NCI-H1048 (cell line): Measurements from ENCODE around the gene TMEM132D.
"Not testable (repeated sequence)": the region's sequence is repeated elsewhere in the genome, so short reads cannot be mapped to it uniquely, and the experiment has no call there.

Source experiments
- DNase-seq: peaks from one replicate; lab custom pipeline; 2025; lab: John Stamatoyannopoulos, UW

TMEM132D gene

GRCh38 chr12:129237881-129238280 is 665.9 kb downstream of the TMEM132D start:
- no peak for DNase-seq

DNA sequence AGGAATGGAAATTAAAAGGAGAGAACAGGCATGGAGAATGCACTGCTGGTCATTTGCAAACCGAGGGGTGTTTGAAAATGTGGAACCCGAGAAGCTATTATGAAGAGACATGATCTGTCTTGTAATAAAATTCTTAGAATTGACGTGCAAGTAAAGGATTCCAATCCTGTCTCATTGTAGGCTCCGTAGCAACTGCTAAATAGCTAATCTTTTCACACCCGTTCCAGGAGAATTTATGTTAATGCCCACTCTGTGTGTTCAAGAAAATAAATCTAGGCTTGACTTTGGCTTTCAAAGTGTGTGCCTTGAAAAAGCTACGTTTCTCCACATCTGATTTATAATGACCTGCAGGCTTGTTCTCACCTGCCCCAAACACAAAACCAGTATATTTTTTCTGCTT is 669.6 kb downstream of the TMEM132D start:
- no peak for DNase-seq

GRCh38 chr12:129231491-129231890 is 672.3 kb downstream of the TMEM132D start:
- no peak for DNase-seq

DNA sequence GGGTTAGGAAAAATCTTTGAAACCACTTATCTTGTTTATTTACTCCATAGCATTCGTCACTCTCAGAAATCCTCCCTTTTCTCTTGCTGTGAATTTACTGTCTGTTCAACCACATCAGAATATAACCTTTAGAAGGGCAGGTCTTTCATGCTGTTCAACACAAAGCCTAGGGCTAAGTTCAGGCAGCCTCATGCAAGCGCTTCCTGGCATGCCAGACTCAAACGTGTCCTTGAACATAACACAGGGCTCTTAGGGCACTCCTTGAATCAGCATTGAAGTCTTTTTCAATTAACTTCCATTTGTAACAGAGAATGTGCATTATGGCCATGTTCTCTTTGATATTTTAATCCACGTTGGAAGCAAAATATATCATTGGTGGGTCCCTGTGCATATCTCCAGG is 672.8 kb downstream of the TMEM132D start:
- DNase-seq: no peak

- no peak for DNase-seq
Observed at GRCh38 chr12:129226851-129227250, 677.0 kb downstream of the TMEM132D start.

DNA sequence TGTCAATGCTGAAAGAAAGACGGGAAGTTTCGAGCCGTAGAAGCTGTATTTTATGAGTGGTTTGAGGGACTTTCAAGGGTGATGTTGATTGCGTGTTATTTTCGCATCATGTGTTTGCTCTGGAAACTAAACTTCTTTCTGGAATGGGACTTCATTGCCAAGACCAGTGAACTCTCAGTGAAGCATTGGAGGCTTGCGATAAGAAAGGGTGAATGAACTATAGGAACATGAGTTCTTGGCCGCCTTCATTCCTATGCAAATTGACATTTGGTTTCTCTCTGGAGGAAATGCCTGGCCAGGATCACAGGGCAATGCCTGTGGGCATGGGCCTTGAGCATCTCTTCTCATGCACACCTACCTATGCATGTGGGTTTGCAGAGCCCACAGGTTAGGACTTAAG is 677.8 kb downstream of the TMEM132D start:
- DNase-seq: no peak

GRCh38 chr12:129215556-129215955 is 688.3 kb downstream of the TMEM132D start:
- DNase-seq: no peak

GRCh38 chr12:129213551-129213950 is 690.3 kb downstream of the TMEM132D start:
- no peak for DNase-seq

DNA sequence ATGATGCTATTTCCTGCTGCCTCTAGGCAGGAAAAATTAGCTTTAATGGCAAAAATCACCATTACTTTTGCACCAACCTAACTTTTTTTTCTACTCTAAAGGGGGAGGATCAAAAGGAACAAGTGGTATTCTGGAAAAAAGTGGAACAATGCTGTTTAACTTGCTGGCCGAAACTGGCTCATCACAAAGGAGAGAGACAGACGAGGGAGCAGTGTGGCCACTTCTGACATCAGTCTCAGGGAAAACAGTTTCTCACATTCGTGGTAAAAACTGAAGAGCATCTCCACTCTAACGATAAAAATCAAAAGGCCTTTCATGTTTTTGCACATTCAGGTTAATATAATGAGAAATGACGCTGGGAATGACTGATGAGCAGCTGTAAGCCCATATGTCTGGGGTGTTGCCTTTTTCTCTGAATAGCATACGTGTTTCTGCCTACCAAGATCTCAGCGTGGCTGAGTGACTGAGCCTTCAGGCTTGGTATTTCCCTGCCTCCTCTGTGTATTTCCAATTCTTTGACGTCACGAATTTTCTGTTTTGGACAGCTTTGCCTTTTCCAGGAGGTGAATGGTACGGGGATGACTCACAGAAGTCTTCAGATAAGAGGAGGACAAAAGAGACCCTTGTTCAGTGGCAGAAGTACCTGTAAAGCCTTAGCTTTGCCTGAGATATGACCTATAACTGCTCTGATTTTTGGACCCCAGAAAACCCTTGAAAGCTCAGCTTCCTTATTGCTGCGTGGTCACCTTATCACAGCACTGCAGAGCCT is 691.8 kb downstream of the TMEM132D start:
- no peak for DNase-seq

DNA sequence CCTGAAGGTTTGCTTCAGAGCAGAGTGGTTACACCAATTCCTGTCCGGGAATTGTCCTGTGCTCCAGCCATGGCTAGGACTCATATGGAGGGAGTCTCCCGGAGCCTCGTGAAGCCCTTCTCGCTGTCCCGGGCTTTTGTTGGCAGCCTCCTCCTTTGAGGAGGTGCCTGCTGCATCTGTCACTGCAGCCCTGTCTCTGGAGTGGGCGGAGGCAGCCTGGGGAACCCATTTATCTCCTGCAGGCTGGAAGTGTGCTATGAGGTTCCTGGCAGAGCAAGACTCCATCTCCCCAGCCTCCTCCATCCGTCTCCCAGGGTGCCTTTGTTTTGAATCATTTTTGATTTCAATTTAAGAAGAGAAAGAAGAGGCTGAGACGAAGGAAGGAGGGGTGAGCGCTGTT is 695.3 kb downstream of the TMEM132D start:
- no peak for DNase-seq

- no peak for DNase-seq
Observed at GRCh38 chr12:129207084-129207483, 696.7 kb downstream of the TMEM132D start.

DNA sequence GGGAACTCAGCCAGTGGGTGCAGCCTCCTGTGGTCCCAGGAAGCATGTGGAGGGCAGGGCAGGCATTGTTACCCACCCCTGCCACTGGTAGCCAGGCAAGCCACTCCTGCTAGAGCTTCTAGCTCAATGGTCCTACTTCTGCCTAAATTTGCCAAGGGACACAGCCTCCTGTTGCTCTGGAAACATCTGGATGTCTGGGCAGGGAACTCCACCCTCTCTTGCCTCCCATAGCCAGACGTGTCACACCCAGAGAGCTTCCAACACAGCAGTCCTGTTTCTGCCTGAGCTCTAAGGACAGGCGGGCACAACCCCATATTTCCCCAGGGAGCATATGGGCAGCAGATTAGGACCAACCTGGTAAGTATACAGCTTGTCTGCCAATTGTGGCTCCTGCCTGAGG is 700.4 kb downstream of the TMEM132D start:
- no peak for DNase-seq

- DNase-seq: no peak
Observed at GRCh38 chr12:129202109-129202814, 701.6 kb downstream of the TMEM132D start.

- no peak for DNase-seq
Observed at GRCh38 chr12:129201029-129201428, 702.8 kb downstream of the TMEM132D start.

GRCh38 chr12:129200576-129200975 is 703.2 kb downstream of the TMEM132D start:
- no peak for DNase-seq

DNA sequence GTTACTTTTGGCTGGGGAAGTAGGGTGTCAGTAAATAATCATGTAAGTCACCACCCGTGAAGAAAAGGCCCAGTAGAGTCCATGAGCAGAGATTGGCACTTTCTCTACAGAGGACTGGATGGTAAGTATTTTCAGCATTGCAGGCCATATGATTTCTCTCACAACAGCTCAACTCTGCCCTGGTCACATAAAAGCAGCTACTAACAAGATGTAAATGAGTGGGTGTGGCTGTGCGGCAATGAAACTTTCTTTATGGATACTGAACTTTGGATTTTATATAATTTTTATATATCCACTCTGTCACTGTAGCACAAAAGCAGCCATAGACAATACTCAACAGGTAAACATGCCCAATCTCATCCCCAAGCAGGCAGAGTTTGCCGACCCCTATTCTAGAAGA is 706.9 kb downstream of the TMEM132D start:
- no peak for DNase-seq

DNA sequence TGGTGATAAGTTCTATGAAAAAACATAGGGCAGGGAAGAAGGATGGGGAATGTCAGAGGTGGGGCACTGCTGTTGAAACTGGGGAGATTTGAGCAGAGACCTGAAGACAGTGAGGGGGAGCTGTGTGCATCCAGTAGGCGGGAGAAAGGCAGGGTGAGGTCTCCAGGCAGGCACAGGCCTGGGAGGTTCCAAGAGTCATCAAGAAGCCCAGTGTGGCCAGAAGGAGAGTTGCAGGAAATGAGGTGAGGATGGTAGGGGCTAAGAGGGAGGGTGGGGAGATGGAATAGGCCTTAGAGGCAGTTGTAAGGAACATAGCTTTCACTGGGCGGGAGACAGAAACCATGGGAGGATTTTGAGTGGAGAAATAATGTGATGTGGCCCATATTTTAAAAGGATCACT is 708.7 kb downstream of the TMEM132D start:
- DNase-seq: no peak

GRCh38 chr12:129193263-129193871 is 710.5 kb downstream of the TMEM132D start:
- DNase-seq: no peak

- DNase-seq: no peak
Observed at GRCh38 chr12:129190827-129191226, 713.0 kb downstream of the TMEM132D start.

GRCh38 chr12:129189879-129190278 is 713.9 kb downstream of the TMEM132D start:
- DNase-seq: not testable (repeated sequence)

DNA sequence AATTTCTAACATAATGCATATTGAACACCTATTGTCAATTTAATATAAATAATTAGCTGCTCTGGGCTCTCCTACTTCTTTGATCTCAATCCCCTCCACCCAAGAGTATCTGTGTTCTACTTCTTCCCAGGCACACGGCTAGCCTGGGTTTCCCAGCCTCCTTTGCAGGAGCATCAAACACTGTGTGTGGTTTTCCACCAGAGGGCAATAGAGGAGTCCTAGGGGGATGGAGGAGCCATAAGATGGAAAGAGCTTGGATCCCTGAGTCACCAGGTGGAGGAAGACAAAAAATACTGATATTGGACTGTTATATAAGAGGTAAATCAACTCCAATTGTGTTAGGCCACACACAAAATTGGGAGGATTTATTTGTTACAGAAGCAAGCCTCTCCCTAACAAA is 716.9 kb downstream of the TMEM132D start:
- DNase-seq: no peak

DNA sequence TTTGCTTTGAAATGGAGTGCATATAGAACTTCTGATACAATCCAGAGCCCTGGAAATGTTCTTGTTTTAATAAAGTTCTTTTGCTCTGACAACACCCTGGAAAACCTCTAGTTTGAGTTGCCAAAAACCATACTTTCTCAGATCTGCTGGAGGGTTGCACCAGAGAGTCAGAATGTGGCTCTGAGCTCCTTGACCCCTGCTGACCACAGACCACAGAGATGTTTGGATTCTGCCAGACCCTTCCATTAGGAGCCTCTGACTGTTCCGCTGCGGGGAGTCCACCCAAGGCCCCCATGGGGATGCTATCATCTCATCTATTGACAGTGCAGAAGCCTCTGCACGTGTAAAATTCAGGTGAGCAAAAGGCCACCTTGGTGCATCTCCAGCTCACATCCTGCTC is 718.0 kb downstream of the TMEM132D start:
- DNase-seq: no peak
